Mesothelial cell of epicardium (in vitro differentiated cells): Measurements from ENCODE around the gene VPS35. TPM values are rescaled to one million over a fixed set of nuclear protein-coding genes. Genes with fewer than 3 reads are reported as not detected.

ENCODE experiments used
- DNase-seq, 2 experiments: peaks; one replicate each; pipeline ENCODE4 v3.0.0; 2021; ENCODE audit warnings: low spot score in 2 of 2; ENCODE audit not compliant: unreplicated experiment in 2 of 2
- H3K27ac Mint-ChIP-seq: 2 replicates; pipeline ENCODE4 v1.8.0; 2021; ENCODE audit warnings: mixed read lengths
- H3K27me3 Mint-ChIP-seq: 2 replicates; pipeline ENCODE4 v1.8.0; 2021; ENCODE audit warnings: low read depth, mixed read lengths
- H3K36me3 Mint-ChIP-seq: 2 replicates; pipeline ENCODE4 v1.8.0; 2021; ENCODE audit warnings: mixed read lengths
- H3K4me1 Mint-ChIP-seq: 2 replicates; pipeline ENCODE4 v1.8.0; 2021; ENCODE audit warnings: mixed read lengths
- H3K4me3 Mint-ChIP-seq: 2 replicates; pipeline ENCODE4 v1.8.0; 2021; ENCODE audit warnings: mild to moderate bottlenecking, moderate library complexity, mixed read lengths
- H3K9me3 Mint-ChIP-seq: 2 replicates; pipeline ENCODE4 v1.8.0; 2021; ENCODE audit warnings: mixed read lengths
- total RNA-seq: library from RNA; stranded (reverse); gene quantifications from 3 replicates; pipeline ENCODE4 v1.2.1, GENCODE V29; 2021
- TF ChIP-seq, protein P1 (sequence below): fragments of 200-600 bp; sonication (generic); IDR thresholded peaks from one replicate; pipeline ENCODE4 v1.5.0; 2021; ENCODE audit warnings: antibody characterized with exemption; ENCODE audit not compliant: unreplicated experiment

The VPS35 gene
- total RNA-seq, 1 donor from 2014 or later, result 115 TPM

DNA sequence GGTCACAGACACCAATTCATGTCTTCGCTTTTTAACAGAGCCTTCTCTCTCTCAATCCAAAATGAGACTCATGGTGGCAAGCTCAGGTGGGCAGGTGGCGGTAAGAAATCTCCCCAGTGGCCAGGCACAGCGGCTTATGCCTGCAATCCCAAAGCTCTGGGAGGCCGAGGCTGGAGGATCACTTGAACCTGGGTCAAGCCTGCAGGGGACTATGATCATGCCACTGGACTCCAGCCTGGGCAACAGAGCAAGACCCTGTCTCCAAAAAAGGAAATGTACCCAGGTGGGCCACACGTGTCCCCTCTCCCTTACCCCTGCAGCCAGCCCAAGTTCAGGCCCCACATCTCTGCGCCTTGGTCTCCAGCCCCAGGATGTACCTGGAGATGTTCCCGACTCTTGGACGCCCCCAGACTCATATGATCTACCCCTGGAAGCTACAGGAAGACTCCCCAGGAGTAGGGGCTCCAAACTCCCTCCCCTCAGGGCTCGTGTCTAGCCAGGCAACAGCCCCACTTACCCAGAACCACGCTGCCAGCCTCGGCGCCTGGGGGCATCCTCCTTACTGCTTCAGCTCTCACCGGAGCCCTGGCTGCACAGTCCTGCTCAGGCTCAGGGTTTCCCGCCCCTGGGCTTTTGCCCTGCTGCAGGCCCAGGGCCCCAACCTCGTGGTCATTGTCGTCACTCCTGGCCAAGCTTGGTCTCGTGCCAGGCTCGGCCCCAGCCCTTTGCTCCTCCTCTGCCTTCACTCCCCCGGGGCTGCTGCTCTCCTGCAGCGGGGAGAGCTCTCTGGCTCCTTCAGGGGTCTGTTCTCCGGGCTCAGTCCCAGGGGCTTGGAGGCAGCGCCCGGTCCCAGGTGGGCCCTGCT is 42.9 kb upstream of the VPS35 start:
- Mint-ChIP-seq H3K27ac (no peak overlapping the region), H3K4me1 (no peaks in the 10 kb centered on the region), H3K4me3 (no peak overlapping the region), H3K36me3 (peaks cover 1% of the 10 kb centered on the region), H3K9me3 (no peaks in the 10 kb centered on the region), H3K27me3 (no peaks in the 10 kb centered on the region)
- DNase-seq, result no peak
- TF ChIP-seq, protein P1, sequence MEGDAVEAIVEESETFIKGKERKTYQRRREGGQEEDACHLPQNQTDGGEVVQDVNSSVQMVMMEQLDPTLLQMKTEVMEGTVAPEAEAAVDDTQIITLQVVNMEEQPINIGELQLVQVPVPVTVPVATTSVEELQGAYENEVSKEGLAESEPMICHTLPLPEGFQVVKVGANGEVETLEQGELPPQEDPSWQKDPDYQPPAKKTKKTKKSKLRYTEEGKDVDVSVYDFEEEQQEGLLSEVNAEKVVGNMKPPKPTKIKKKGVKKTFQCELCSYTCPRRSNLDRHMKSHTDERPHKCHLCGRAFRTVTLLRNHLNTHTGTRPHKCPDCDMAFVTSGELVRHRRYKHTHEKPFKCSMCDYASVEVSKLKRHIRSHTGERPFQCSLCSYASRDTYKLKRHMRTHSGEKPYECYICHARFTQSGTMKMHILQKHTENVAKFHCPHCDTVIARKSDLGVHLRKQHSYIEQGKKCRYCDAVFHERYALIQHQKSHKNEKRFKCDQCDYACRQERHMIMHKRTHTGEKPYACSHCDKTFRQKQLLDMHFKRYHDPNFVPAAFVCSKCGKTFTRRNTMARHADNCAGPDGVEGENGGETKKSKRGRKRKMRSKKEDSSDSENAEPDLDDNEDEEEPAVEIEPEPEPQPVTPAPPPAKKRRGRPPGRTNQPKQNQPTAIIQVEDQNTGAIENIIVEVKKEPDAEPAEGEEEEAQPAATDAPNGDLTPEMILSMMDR, result no peak

DNA sequence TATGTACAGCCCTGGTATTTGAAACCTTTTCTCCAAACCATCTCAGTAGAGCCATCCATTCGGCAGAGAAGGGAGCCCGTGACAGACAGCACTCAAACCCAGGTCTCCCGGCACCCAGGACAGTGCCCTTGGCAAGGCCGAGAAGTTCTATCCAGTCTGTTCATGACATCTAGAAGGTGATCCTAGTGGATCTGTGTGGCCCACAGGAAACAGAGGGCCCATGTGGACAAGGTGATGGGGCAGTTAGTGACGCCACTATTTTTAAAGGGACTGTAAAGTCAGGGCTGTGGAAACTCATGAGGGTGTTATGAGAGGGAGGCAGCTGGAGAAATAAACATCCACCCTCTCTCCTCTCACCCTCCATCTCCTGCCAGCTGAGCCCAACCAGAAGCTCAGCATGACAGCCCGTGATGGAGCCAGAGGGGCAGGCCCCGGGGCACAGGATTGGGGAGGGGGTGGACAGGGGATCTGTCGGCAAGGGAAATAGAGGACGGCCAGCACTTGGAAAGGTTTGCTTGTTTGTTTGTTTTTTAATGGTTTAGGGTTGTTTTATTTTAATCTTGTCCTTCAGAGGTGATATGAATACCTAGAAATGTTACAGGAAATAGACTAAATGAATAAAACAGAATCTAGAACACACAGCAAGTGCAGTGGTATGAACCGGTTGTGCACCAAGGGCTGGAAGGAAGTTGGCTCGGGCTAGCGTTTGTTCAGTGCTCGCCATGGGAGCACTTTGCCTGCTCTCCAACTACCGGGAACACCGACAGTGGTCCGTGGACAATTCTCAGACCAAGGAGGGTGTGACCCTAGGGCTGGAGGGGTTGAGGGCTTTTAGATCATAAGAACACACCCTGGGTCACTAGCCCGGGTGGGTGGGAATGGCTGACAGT is 42.1 kb upstream of the VPS35 start:
- TF ChIP-seq, protein P1, result no peak

DNA sequence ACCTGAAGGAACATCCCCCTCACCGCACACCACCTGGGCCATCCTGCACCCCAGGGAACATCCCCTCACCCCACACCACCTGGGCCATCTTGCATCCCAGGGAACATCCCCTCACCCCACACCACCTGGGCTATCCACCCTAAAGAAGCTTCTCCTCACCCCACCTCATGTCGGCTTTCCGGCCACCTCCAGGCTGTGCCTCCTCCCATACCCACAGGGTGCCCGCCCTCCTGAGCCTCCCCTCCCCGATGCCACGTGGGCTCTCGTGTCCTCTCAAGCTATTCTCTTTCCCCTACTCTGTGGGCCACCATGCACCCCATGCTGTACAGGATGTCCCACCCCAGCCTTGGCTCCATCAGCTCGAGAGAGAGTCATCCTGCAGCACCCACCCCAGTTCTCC is 41.1 kb upstream of the VPS35 start:
- no peak overlapping the region for H3K27ac Mint-ChIP-seq
- TF ChIP-seq, protein P1, result no peak
- H3K27me3 Mint-ChIP-seq, result no peaks in the 10 kb centered on the region
- DNase-seq, result no peak
- no peak overlapping the region for H3K4me3 Mint-ChIP-seq
- peaks cover 7% of the 10 kb centered on the region for H3K9me3 Mint-ChIP-seq
- peaks cover 8% of the 10 kb centered on the region for H3K36me3 Mint-ChIP-seq
- no peaks in the 10 kb centered on the region for H3K4me1 Mint-ChIP-seq

More for the DNA sequence above, 42.1 kb upstream of the VPS35 start:
- Mint-ChIP-seq H3K9me3 (no peaks in the 10 kb centered on the region), H3K4me1 (no peaks in the 10 kb centered on the region), H3K27ac (no peak overlapping the region), H3K27me3 (no peaks in the 10 kb centered on the region), H3K4me3 (no peak overlapping the region), H3K36me3 (peaks cover 1% of the 10 kb centered on the region)
- no peak for DNase-seq

DNA sequence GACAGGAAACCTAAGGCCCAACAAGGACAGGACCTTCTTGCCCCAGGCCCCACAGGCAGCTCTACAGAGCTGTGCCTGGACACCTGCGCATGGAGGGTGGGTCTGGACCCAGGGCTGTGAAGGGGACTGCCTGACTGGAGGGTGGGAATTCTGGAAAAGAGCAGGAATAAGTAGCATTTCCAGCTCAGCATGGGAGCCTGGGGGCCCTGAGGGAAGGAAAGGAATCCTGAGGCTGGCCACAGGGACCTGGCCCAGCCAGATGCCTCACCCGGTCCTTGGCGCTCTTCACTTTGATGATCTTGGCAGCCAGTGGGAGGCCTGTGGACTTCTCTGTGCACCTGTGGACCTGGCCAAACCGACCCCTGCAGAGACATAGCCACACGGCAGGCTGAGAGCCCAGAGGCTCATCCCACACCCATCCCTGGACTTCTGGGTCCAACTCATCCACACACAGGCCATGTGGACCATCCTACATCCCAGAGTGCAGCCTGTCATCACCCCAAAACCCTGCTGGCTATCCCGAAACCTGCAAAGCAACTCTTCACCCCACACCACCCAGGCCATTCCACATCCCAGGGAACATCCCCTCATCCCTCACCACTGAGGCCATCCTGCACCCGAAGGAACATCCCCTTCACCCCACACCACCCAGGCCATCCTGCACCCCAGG is 40.5 kb upstream of the VPS35 start:
- no peak overlapping the region for H3K4me3 Mint-ChIP-seq
- DNase-seq, result no peak
- no peak overlapping the region for H3K27ac Mint-ChIP-seq
- H3K4me1 Mint-ChIP-seq, result no peaks in the 10 kb centered on the region
- TF ChIP-seq, protein P1, result no peak
- peaks cover 11% of the 10 kb centered on the region for H3K36me3 Mint-ChIP-seq
- peaks cover 12% of the 10 kb centered on the region for H3K9me3 Mint-ChIP-seq
- H3K27me3 Mint-ChIP-seq, result no peaks in the 10 kb centered on the region

DNA sequence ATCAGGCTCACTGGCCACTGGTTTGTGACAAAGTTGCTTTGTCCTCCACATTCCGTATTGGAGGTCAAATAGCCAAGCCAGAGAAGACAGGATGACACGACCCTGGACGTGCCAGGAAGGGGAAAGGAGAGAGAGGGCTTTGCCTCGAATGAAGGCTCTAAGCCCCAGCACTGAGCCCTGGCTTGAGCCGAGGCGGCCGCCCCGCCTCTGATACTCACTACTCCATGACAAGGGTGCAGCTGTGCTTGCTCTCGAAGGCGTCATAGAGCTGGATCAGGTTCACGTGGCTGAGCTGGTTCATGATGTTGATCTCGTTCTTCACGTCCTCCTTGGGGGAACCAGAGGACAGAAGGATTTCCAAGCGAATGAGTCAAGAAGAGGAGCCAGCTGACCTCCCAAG is 39.8 kb upstream of the VPS35 start:
- H3K27me3 Mint-ChIP-seq, result no peaks in the 10 kb centered on the region
- H3K4me3 Mint-ChIP-seq, result no peak overlapping the region
- no peaks in the 10 kb centered on the region for H3K4me1 Mint-ChIP-seq

More for the DNA sequence above, 39.8 kb upstream of the VPS35 start:
- H3K27ac Mint-ChIP-seq, result no peak overlapping the region
- TF ChIP-seq, protein P1, result no peak
- DNase-seq, result no peak
- H3K9me3 Mint-ChIP-seq, result peaks cover 14% of the 10 kb centered on the region
- peaks cover 11% of the 10 kb centered on the region for H3K36me3 Mint-ChIP-seq
